Measurements from ENCODE around the gene RGS10.
"Not testable (repeated sequence)": the region's sequence is repeated elsewhere in the genome, so short reads cannot be mapped to it uniquely, and the experiment has no call there.

The RGS10 gene

GRCh38 chr10:119468542-119469324 lies 73.8 kb downstream of the RGS10 start:
- no peak for DNase-seq (ENCODE audit: low read depth)

- DNase-seq (ENCODE audit: low read depth) = no peak
These were observed 75.9 kb downstream of the RGS10 start for GRCh38 chr10:119466655-119467054.

- DNase-seq (ENCODE audit: low read depth) = no peak
These were observed 76.4 kb downstream of the RGS10 start for GRCh38 chr10:119466076-119466475.

GRCh38 chr10:119465085-119465484 lies 77.4 kb downstream of the RGS10 start:
- DNase-seq (ENCODE audit: low read depth) = no peak

- DNase-seq (ENCODE audit: low read depth) = not testable (repeated sequence)
These were observed 79.3 kb downstream of the RGS10 start for GRCh38 chr10:119463195-119463594.

- no peak for DNase-seq (ENCODE audit: low read depth)
These were observed 79.7 kb downstream of the RGS10 start for GRCh38 chr10:119462773-119463172.

- no peak for DNase-seq (ENCODE audit: low read depth)
These were observed 80.6 kb downstream of the RGS10 start for GRCh38 chr10:119461923-119462322.

- no peak for DNase-seq (ENCODE audit: low read depth)
These were observed 81.1 kb downstream of the RGS10 start for GRCh38 chr10:119461380-119461779.

- no peak for DNase-seq (ENCODE audit: low read depth)
These were observed 81.9 kb downstream of the RGS10 start for GRCh38 chr10:119460369-119461195.

GRCh38 chr10:119459681-119460340 lies 82.7 kb downstream of the RGS10 start:
- DNase-seq (ENCODE audit: low read depth) = no peak

GRCh38 chr10:119457966-119458766 lies 84.4 kb downstream of the RGS10 start:
- no peak for DNase-seq (ENCODE audit: low read depth)

GRCh38 chr10:119456435-119456810 lies 86.1 kb downstream of the RGS10 start:
- DNase-seq (ENCODE audit: low read depth) = no peak

GRCh38 chr10:119455609-119456434 lies 86.7 kb downstream of the RGS10 start:
- no peak for DNase-seq (ENCODE audit: low read depth)

- DNase-seq (ENCODE audit: low read depth) = no peak
These were observed 87.5 kb downstream of the RGS10 start for GRCh38 chr10:119454990-119455389.

- DNase-seq (ENCODE audit: low read depth) = no peak
These were observed 88.2 kb downstream of the RGS10 start for GRCh38 chr10:119454316-119454715.

- DNase-seq (ENCODE audit: low read depth) = no peak
These were observed 89.2 kb downstream of the RGS10 start for GRCh38 chr10:119453313-119453712.

GRCh38 chr10:119452396-119452795 lies 90.1 kb downstream of the RGS10 start:
- DNase-seq (ENCODE audit: low read depth) = no peak

GRCh38 chr10:119451300-119451896 lies 91.1 kb downstream of the RGS10 start:
- no peak for DNase-seq (ENCODE audit: low read depth)

- no peak for DNase-seq (ENCODE audit: low read depth)
These were observed 91.8 kb downstream of the RGS10 start for GRCh38 chr10:119450606-119451299.

Measured in stromal cell of bone marrow (primary cell).